ENCODE data around the gene MTSS2.

GRCh38 chr16:70644763-70645597, 40.9 kb downstream of the MTSS2 start:
- TF ChIP-seq EP300 (conservative IDR thresholded peaks at IDR 0.05; ENCODE audit: poor library complexity, severe bottlenecking) (no peak), RAD21 (conservative IDR thresholded peaks at IDR 0.05) (no peak)
